ENCODE data around the gene WBP1.

The WBP1 gene

GRCh38 chr2:74502147-74502719, 44.0 kb downstream of the WBP1 start:
- no peak for DNase-seq

DNA sequence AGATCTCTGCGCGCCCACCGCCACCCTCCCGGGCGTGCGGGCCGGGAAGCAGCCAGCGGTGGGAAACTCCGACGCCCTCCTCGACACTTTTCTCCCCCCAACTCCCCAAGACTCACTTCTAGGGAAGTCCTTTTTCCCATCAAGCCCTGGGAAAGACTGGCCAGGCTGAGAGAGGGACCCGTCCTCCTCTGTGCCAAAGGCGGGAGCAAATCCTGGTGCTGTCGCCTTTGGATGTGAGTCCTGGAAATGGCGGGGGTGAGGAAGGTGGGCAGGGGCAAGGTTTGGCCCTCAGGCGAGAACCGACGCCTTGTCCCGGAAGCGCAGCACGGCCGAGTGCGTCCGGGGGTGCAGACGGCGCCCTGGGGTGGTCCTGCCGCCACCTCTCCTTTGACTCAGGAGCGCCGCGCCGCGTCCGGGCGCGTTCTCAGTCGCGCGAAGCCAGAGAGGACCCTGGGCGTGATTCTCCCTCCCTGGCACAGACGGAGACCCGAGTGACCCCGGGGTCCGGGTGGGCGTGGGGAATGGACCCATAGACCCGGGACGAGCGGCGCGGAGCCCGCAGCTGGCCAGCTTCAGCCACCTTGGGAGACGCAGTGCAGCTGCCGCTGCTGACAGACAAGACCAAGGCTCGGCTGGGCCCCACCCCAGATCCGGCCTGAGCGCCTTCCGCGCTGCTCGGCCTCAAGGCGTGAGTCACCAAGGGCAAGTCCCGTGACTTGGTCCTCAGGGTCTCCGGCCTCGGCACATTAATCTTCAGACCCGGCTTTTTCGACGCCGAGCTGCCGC, 44.7 kb downstream of the WBP1 start:
- peak in 3 of 51 donors; percentile 1 to 18 (median 3) for DNase-seq

DNA sequence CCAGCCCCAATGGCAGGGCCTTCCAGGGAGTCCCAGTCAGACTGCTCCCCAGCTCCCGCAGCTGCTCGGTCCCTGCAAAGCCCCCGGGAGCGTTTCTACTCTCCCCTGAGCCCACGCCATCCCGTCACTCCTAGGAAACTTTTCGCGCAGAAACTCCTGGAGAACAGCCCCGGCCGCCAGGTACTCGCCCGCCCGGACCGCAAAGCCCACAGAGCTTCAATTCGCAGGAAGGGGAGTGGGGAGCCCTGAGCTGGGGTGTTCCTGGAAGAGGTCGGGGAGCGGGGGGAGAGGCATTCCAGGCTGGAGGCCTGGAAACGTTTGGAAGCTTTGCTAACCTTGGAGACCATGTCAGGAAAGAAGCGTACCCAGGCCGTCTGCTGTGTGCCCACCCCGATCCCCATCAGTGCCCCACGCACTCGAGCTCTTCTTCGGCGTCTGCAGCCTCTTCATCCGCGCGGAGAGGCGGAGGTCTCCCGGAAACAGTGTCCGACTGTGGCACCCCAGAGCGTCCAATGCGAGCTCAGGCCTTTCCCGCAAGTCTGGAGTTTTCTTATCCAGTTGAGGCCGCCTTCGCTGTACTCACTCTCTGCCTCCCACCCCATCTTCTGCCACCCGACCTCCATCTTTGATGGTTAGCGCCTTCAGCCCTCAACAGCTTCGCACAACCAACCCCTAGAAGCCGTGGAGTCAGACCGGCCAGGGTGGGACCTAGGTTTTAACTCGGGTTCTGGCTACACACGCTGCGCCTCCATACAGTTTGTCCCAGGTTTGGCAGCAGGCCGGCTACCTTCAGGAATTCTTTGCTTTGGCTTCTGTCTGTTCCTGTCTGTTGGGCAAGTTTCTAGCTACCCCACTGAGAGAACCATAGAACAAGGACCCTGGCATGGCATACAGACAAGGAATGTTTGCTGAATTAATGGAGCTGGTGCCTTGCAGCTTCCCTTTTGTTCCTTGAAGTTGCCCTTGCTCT, 45.6 kb downstream of the WBP1 start:
- no peak for DNase-seq

GRCh38 chr2:74504591-74504990, 46.4 kb downstream of the WBP1 start:
- no peak for DNase-seq

GRCh38 chr2:74505448-74506246, 47.4 kb downstream of the WBP1 start:
- no peak for DNase-seq

GRCh38 chr2:74507145-74507925, 49.1 kb downstream of the WBP1 start, which contains the start of gene PCGF1:
PCGF1 (minus strand) TSS chr2:74507695; CDS start chr2:74507668, 27 bp downstream.
- DNase-seq = peak; percentile 77 to 100 (median 95)

DNA sequence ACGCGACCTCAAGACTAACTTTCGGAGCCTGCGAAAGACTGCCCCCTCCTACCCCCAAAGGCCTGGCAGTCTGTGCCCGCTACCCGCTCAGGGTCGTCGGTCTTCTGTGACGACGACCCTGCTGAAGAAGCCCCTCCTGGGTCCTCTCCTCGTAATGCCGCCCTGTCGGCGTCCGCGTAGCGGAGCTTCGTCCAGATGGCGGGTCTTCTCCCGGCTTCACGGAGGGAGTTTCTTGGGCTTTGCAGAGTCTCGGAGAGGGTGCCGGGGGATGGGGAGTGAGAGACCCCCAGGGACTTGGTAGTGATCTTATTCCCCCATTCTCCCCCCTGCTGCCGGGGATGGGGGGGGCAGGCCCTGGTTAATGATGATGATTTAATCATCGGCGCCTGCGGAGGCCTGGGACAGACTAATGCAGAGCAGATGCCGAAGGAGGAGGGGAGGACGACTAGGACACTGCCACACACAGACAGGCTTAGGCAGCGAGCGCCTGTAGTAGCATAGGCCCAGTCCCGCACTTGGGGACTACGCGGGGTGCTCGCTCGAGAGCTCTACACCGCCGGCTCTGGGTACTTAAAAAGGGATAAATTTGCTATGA, 49.8 kb downstream of the WBP1 start:
- peak in 13 of 51 donors; percentile 10 to 55 (median 25) for DNase-seq

GRCh38 chr2:74510272-74510671, 52.0 kb downstream of the WBP1 start:
- no peak for DNase-seq

Data from hypothalamus (tissue), 51 donors.